OCI-LY3 (cell line): ENCODE measurements around the gene GABRG3.

Experiments used
- H2AFZ ChIP-seq: fragments of 200-600, 300-600 bp; shearing (Covaris generic); 2 replicates; pipeline ENCODE4 v1.6.0; 2014; ENCODE audit warnings: antibody characterized with exemption, low read depth, low read length
- H3K27ac ChIP-seq: fragments of 200-600, 300-600 bp; sonication (generic); 2 replicates; pipeline ENCODE4 v1.5.1; 2014; ENCODE audit warnings: mild to moderate bottlenecking, low read length, moderate library complexity, mixed read lengths
- H3K27me3 ChIP-seq: fragments of 200-600, 300-600 bp; sonication (generic); 2 replicates; pipeline ENCODE4 v1.6.1; 2014; ENCODE audit warnings: low read depth, low read length, mixed read lengths
- H3K36me3 ChIP-seq: fragments of 200-600, 300-600 bp; sonication (generic); replicated peaks from 2 replicates; pipeline ENCODE3; 2014; ENCODE audit warnings: low read depth, low read length, mixed read lengths
- H3K4me1 ChIP-seq: fragments of 300-600, 200-600 bp; sonication (generic); 2 replicates; pipeline ENCODE4 v1.6.1; 2014; ENCODE audit warnings: low read length, mixed read lengths
- H3K4me2 ChIP-seq: fragments of 200-600, 300-600 bp; sonication (generic); 2 replicates; pipeline ENCODE4 v1.6.1; 2014; ENCODE audit warnings: low read length, mixed read lengths
- H3K4me3 ChIP-seq: fragments of 300-600, 200-600 bp; sonication (generic); 2 replicates; pipeline ENCODE4 v1.5.1; 2014; ENCODE audit warnings: antibody characterized with exemption, mild to moderate bottlenecking, low read length, moderate library complexity
- H3K79me2 ChIP-seq: fragments of 300-600, 200-600 bp; shearing (Covaris generic); 2 replicates; pipeline ENCODE4 v1.6.1; 2014; ENCODE audit warnings: mild to moderate bottlenecking, low read length, mixed read lengths
- H3K9ac ChIP-seq: fragments of 300-600, 200-600 bp; shearing (Covaris generic); 2 replicates; pipeline ENCODE4 v1.6.0; 2014; ENCODE audit warnings: mild to moderate bottlenecking, low read length, moderate library complexity
- H3K9me3 ChIP-seq: fragments of 200-600, 300-600 bp; shearing (Covaris generic); 2 replicates; pipeline ENCODE4 v1.6.1; 2014; ENCODE audit warnings: low read length, mixed read lengths; ENCODE audit not compliant: insufficient read depth
- H4K20me1 ChIP-seq: fragments of 200-600, 300-600 bp; sonication (generic); 2 replicates; pipeline ENCODE4 v1.6.1; 2016; ENCODE audit warnings: low read length, mixed read lengths; ENCODE audit not compliant: insufficient read depth
- CTCF ChIP-seq: fragments of 200-600, 300-600 bp; sonication (generic); IDR thresholded peaks from 2 replicates; pipeline ENCODE4 v1.5.1; 2014; ENCODE audit warnings: antibody characterized with exemption, low read length, low read depth
- EZH2phosphoT487 ChIP-seq: fragments of 200-600 bp; shearing (Covaris generic); IDR thresholded peaks from 2 replicates; pipeline ENCODE4 v1.6.1; 2018; ENCODE audit warnings: antibody characterized with exemption, mixed run types, low read depth

Gene GABRG3

GRCh38 chr15:27235161-27235560, 264.2 kb downstream of the GABRG3 start:
- Histone ChIP-seq H3K27me3 (no peaks in the 10 kb centered on the region), H3K9me3 (no peaks in the 10 kb centered on the region), H3K27ac (no peak overlapping the region), H4K20me1 (no peaks in the 10 kb centered on the region), H3K4me1 (no peaks in the 10 kb centered on the region), H3K4me3 (no peak overlapping the region), H3K79me2 (no peaks in the 10 kb centered on the region), H3K4me2 (no peak overlapping the region), H3K36me3 (no peaks in the 10 kb centered on the region), H2AFZ (no peak overlapping the region), H3K9ac (no peak overlapping the region)
- TF ChIP-seq CTCF (no peak), EZH2phosphoT487 (no peak)

GRCh38 chr15:27235681-27236080, 264.7 kb downstream of the GABRG3 start:
- no peak overlapping the region for H3K4me2 ChIP-seq
- H4K20me1 ChIP-seq, result no peaks in the 10 kb centered on the region
- TF ChIP-seq CTCF (no peak), EZH2phosphoT487 (no peak)
- no peaks in the 10 kb centered on the region for H3K4me1 ChIP-seq
- H3K79me2 ChIP-seq, result no peaks in the 10 kb centered on the region
- no peak overlapping the region for H3K27ac ChIP-seq
- H2AFZ ChIP-seq, result no peak overlapping the region
- H3K27me3 ChIP-seq, result no peaks in the 10 kb centered on the region
- no peaks in the 10 kb centered on the region for H3K9me3 ChIP-seq
- H3K36me3 ChIP-seq, result no peaks in the 10 kb centered on the region
- H3K4me3 ChIP-seq, result no peak overlapping the region
- H3K9ac ChIP-seq, result no peak overlapping the region

- Histone ChIP-seq H3K9ac (no peak overlapping the region), H3K79me2 (no peaks in the 10 kb centered on the region), H3K4me3 (no peak overlapping the region), H3K27ac (no peak overlapping the region), H2AFZ (no peak overlapping the region), H3K4me1 (no peaks in the 10 kb centered on the region), H3K36me3 (no peaks in the 10 kb centered on the region), H4K20me1 (no peaks in the 10 kb centered on the region), H3K9me3 (no peaks in the 10 kb centered on the region), H3K4me2 (no peak overlapping the region), H3K27me3 (no peaks in the 10 kb centered on the region)
- TF ChIP-seq EZH2phosphoT487 (no peak), CTCF (no peak)
Measured at GRCh38 chr15:27237319-27237939, 266.4 kb downstream of the GABRG3 start.

GRCh38 chr15:27238209-27238608, 267.2 kb downstream of the GABRG3 start:
- H3K9me3 ChIP-seq, result no peaks in the 10 kb centered on the region
- H2AFZ ChIP-seq, result no peak overlapping the region
- H4K20me1 ChIP-seq, result no peaks in the 10 kb centered on the region
- TF ChIP-seq CTCF (no peak), EZH2phosphoT487 (no peak)
- no peaks in the 10 kb centered on the region for H3K36me3 ChIP-seq
- no peaks in the 10 kb centered on the region for H3K4me1 ChIP-seq
- no peaks in the 10 kb centered on the region for H3K27me3 ChIP-seq
- H3K4me3 ChIP-seq, result no peak overlapping the region
- no peaks in the 10 kb centered on the region for H3K79me2 ChIP-seq
- no peak overlapping the region for H3K27ac ChIP-seq
- no peak overlapping the region for H3K4me2 ChIP-seq
- no peak overlapping the region for H3K9ac ChIP-seq
